CD4-positive, alpha-beta memory T cell (primary cell): ENCODE measurements around the gene SPAG7. TPM values are rescaled to one million over a fixed set of nuclear protein-coding genes. Genes with fewer than 3 reads are reported as not detected.

Experiments
- CTCF ChIA-PET: fragments of 350-600 bp; sonication (Branson Sonifier 250); formaldehyde crosslinking; loops from one replicate; lab custom pipeline; 2021; ENCODE audit warnings: inconsistent platforms; ENCODE audit not compliant: partially characterized antibody; lab: Charles Lee
- POLR2A ChIA-PET: fragments of 350-600 bp; sonication (Branson Sonifier 250); formaldehyde crosslinking; loops from one replicate; lab custom pipeline; 2021; ENCODE audit not compliant: partially characterized antibody; lab: Charles Lee
- DNase-seq, 5 donors: peaks; one replicate each; pipeline versions ENCODE4 v3.0.0 to v3.0.0-alpha.2; 2020 to 2022; ENCODE audit warnings: mixed read lengths in 1 of 5
- H3K27ac ChIP-seq: one replicate; pipeline ENCODE4 v1.7.0; 2013; ENCODE audit warnings: low read depth, low read length
- H3K27me3 ChIP-seq: 2 replicates; pipeline ENCODE4 v1.7.0; 2013; ENCODE audit warnings: mild to moderate bottlenecking, low read length, moderate library complexity; ENCODE audit not compliant: insufficient read depth
- H3K36me3 ChIP-seq: 2 replicates; pipeline ENCODE4 v1.7.0; 2013; ENCODE audit warnings: mild to moderate bottlenecking, low read length, moderate library complexity; ENCODE audit not compliant: insufficient read depth
- H3K4me1 ChIP-seq: 2 replicates; pipeline ENCODE4 v1.7.0; 2013; ENCODE audit warnings: mild to moderate bottlenecking, low read length, moderate library complexity; ENCODE audit not compliant: insufficient read depth
- H3K4me3 ChIP-seq, 2 donors: one replicate each; pipeline ENCODE4 v1.7.0; 2013; ENCODE audit warnings: low read length in 2 of 2, mild to moderate bottlenecking in 1 of 2
- H3K9me3 ChIP-seq, 2 donors: one replicate each; pipeline ENCODE4 v1.7.0; 2013; ENCODE audit warnings: low read length in 2 of 2, control low read depth in 1 of 2; ENCODE audit not compliant: control insufficient read depth in 1 of 2
- H3K27ac Mint-ChIP-seq, 7 donors: one replicate each; pipeline ENCODE4 v1.8.0; 2020 to 2021; ENCODE audit warnings: mixed read lengths in 7 of 7, mild to moderate bottlenecking in 6 of 7, inconsistent platforms in 3 of 7, moderate library complexity in 3 of 7
- H3K27me3 Mint-ChIP-seq, 2 donors: one replicate each; pipeline ENCODE4 v1.8.0; 2020 to 2021; ENCODE audit warnings: mixed read lengths in 2 of 2
- H3K36me3 Mint-ChIP-seq, 2 donors: one replicate each; pipeline ENCODE4 v1.8.0; 2020 to 2021; ENCODE audit warnings: mixed read lengths in 2 of 2, inconsistent platforms in 1 of 2, mild to moderate bottlenecking in 1 of 2
- H3K4me1 Mint-ChIP-seq, 4 donors: one replicate each; pipeline ENCODE4 v1.8.0; 2020 to 2021; ENCODE audit warnings: mixed read lengths in 4 of 4, mild to moderate bottlenecking in 1 of 4
- H3K4me3 Mint-ChIP-seq, 8 donors: one replicate each; pipeline ENCODE4 v1.8.0; 2020 to 2021; ENCODE audit warnings: mixed read lengths in 8 of 8, mild to moderate bottlenecking in 7 of 8, moderate library complexity in 6 of 8, inconsistent platforms in 3 of 8
- H3K9me3 Mint-ChIP-seq, 8 donors: one replicate each; pipeline ENCODE4 v1.8.0; 2020 to 2021; ENCODE audit warnings: mixed read lengths in 8 of 8, mild to moderate bottlenecking in 5 of 8, inconsistent platforms in 3 of 8, moderate library complexity in 1 of 8
- intact Hi-C: fragments of 100-400 bp; cut with micrococcal nuclease; formaldehyde crosslinking; loops from one replicate; pipeline ENCODE4 v1.15.1; 2023
- polyA plus RNA-seq, 2 donors: library from polyadenylated mRNA; unstranded; fragments of 300-500 nt; fragmentation: Illumina TruSeq; gene quantifications; one replicate each; pipeline ENCODE4 v1.2.3, GENCODE V29; 2021
- total RNA-seq, 2 experiments: library from RNA; stranded (reverse); gene quantifications; one replicate each; pipeline ENCODE4 v1.2.3, GENCODE V29; 2021

SPAG7 gene
- total and polyA plus RNA-seq, 4 experiments from 2014 or later: 36.7 to 133 (median 66.2) TPM

GRCh38 chr17:4937553-4937952 is 30.1 kb downstream of the SPAG7 start:
- H3K4me1 ChIP-seq: peaks cover 42% of the 10 kb centered on the region
- Mint-ChIP-seq H3K9me3 (peaks cover 0 to 4% (median 0%) of the 10 kb centered on the region in 8 donors), H3K4me1 (peaks cover 37 to 63% (median 48%) of the 10 kb centered on the region in 4 donors), H3K27me3 (no peaks in the 10 kb centered on the region), H3K27ac (no peak overlapping the region), H3K36me3 (peaks cover 18 to 32% of the 10 kb centered on the region in 2 donors), H3K4me3 (peak overlapping the region in 6 of 8 donors; percentile 41 to 96 (median 60))
- H3K36me3 ChIP-seq: peaks cover 16% of the 10 kb centered on the region
- no peak overlapping the region for H3K27ac ChIP-seq
- H3K27me3 ChIP-seq: no peaks in the 10 kb centered on the region
- ChIA-PET POLR2A (interaction anchor here (1.0 to 25.3 kb wide), 3 partner anchors 12 to 59 kb away, joined by 3 to 973 read pairs (median 215); partner anchors contain the start of genes ENO3, INCA1, PFN1 and SPAG7), CTCF (no interaction called here)
- intact Hi-C loops: no loop called here
- no peak for DNase-seq
- no peak overlapping the region for H3K4me3 ChIP-seq
- H3K9me3 ChIP-seq: no peaks in the 10 kb centered on the region

- peaks cover 8 to 24% of the 10 kb centered on the region in 2 donors for H3K36me3 Mint-ChIP-seq
- Histone ChIP-seq H3K36me3 (peaks cover 13% of the 10 kb centered on the region), H3K4me1 (peaks cover 31% of the 10 kb centered on the region), H3K27me3 (no peaks in the 10 kb centered on the region), H3K9me3 (no peaks in the 10 kb centered on the region), H3K27ac (no peak overlapping the region), H3K4me3 (no peak overlapping the region)
- H3K4me1 Mint-ChIP-seq: peaks cover 27 to 55% (median 37%) of the 10 kb centered on the region in 4 donors
- POLR2A ChIA-PET: interaction anchor here (1.1 to 25.3 kb wide), 4 partner anchors 9 to 32 kb away, joined by 3 to 973 read pairs (median 110); partner anchors contain the start of genes ENO3, PFN1 and SPAG7
- no peaks in the 10 kb centered on the region for H3K27me3 Mint-ChIP-seq
- CTCF ChIA-PET: no interaction called here
- intact Hi-C loops: no loop called here
- H3K9me3 Mint-ChIP-seq: peaks cover 0 to 4% (median 0%) of the 10 kb centered on the region in 8 donors
- no peak for DNase-seq
- H3K4me3 Mint-ChIP-seq: peak overlapping the region in 1 of 8 donors; percentile 1
- peak overlapping the region in 3 of 7 donors; percentile 59 to 81 (median 74) for H3K27ac Mint-ChIP-seq
These were observed 31.2 kb downstream of the SPAG7 start for GRCh38 chr17:4936436-4936835.

- Mint-ChIP-seq H3K4me1 (peaks cover 24 to 55% (median 33%) of the 10 kb centered on the region in 4 donors), H3K27ac (no peak overlapping the region), H3K4me3 (no peak overlapping the region), H3K27me3 (no peaks in the 10 kb centered on the region), H3K9me3 (peaks cover 0 to 4% (median 0%) of the 10 kb centered on the region in 8 donors), H3K36me3 (peaks cover 7 to 24% of the 10 kb centered on the region in 2 donors)
- H3K4me3 ChIP-seq: no peak overlapping the region
- ChIA-PET POLR2A (interaction anchor here (0.6 to 25.3 kb wide), 4 partner anchors 9 to 32 kb away, joined by 3 to 973 read pairs (median 110); partner anchors contain the start of genes ENO3, PFN1 and SPAG7), CTCF (no interaction called here)
- no peak for DNase-seq
- peaks cover 27% of the 10 kb centered on the region for H3K4me1 ChIP-seq
- no peak overlapping the region for H3K27ac ChIP-seq
- peaks cover 13% of the 10 kb centered on the region for H3K36me3 ChIP-seq
- intact Hi-C loops: no loop called here
- no peaks in the 10 kb centered on the region for H3K27me3 ChIP-seq
- no peaks in the 10 kb centered on the region for H3K9me3 ChIP-seq
These were observed 32.0 kb downstream of the SPAG7 start for GRCh38 chr17:4935650-4936049.

GRCh38 chr17:4934173-4934979 is 33.2 kb downstream of the SPAG7 start:
- no peak overlapping the region for H3K27ac ChIP-seq
- H3K27me3 ChIP-seq: no peaks in the 10 kb centered on the region
- no peak overlapping the region for H3K4me3 ChIP-seq
- intact Hi-C loops: loop anchor here (5.0 kb wide), 1 partner anchor 33 kb away; the partner anchor contains the start of gene SPAG7
- Mint-ChIP-seq H3K4me3 (peak overlapping the region in 5 of 8 donors; percentile 8 to 65 (median 55)), H3K36me3 (peaks cover 9 to 20% of the 10 kb centered on the region in 2 donors), H3K9me3 (peaks cover 0 to 2% (median 0%) of the 10 kb centered on the region in 8 donors), H3K27ac (peak overlapping the region in 5 of 7 donors; percentile 41 to 86 (median 57)), H3K4me1 (peaks cover 23 to 50% (median 33%) of the 10 kb centered on the region in 4 donors), H3K27me3 (no peaks in the 10 kb centered on the region)
- H3K36me3 ChIP-seq: peaks cover 13% of the 10 kb centered on the region
- H3K4me1 ChIP-seq: peaks cover 26% of the 10 kb centered on the region
- ChIA-PET POLR2A (interaction anchor here (0.7 to 25.3 kb wide), 7 partner anchors 9 to 35 kb away, joined by 3 to 973 read pairs (median 4); partner anchors contain the start of genes C17orf107, PFN1 and SPAG7), CTCF (interaction anchor here (1.2 kb wide), 1 partner anchor 25 kb away, joined by 5 read pairs; no protein-coding TSS in a partner anchor)
- no peaks in the 10 kb centered on the region for H3K9me3 ChIP-seq
- peak in 1 of 5 donors; percentile 23 for DNase-seq

- Mint-ChIP-seq H3K36me3 (peaks cover 13 to 16% of the 10 kb centered on the region in 2 donors), H3K4me1 (peaks cover 18 to 42% (median 26%) of the 10 kb centered on the region in 4 donors), H3K9me3 (peaks cover 0 to 2% (median 0%) of the 10 kb centered on the region in 8 donors), H3K27me3 (no peaks in the 10 kb centered on the region), H3K27ac (peak overlapping the region in 4 of 7 donors; percentile 31 to 86 (median 53)), H3K4me3 (peak overlapping the region in 2 of 8 donors; percentile 6 to 55)
- H3K4me3 ChIP-seq: no peak overlapping the region
- no peaks in the 10 kb centered on the region for H3K9me3 ChIP-seq
- no peak overlapping the region for H3K27ac ChIP-seq
- no peaks in the 10 kb centered on the region for H3K27me3 ChIP-seq
- CTCF ChIA-PET: interaction anchor here (1.2 kb wide), 1 partner anchor 25 kb away, joined by 5 read pairs; no protein-coding TSS in a partner anchor
- H3K36me3 ChIP-seq: peaks cover 13% of the 10 kb centered on the region
- intact Hi-C loops: loop anchor here (5.0 kb wide), 1 partner anchor 34 kb away; the partner anchor contains the start of gene SPAG7
- no peak for DNase-seq
- peaks cover 18% of the 10 kb centered on the region for H3K4me1 ChIP-seq
- POLR2A ChIA-PET: interaction anchor here (0.8 to 25.3 kb wide), 6 partner anchors 10 to 34 kb away, joined by 3 to 973 read pairs (median 6); partner anchors contain the start of genes C17orf107, PFN1 and SPAG7
These were observed 34.0 kb downstream of the SPAG7 start for GRCh38 chr17:4933646-4934045.

- Histone ChIP-seq H3K27me3 (no peaks in the 10 kb centered on the region), H3K36me3 (peaks cover 8% of the 10 kb centered on the region), H3K27ac (no peak overlapping the region), H3K4me1 (peaks cover 10% of the 10 kb centered on the region), H3K4me3 (no peak overlapping the region), H3K9me3 (no peaks in the 10 kb centered on the region)
- intact Hi-C loops: loop anchor here (5.0 kb wide), 1 partner anchor 35 kb away; the partner anchor contains the start of gene SPAG7
- Mint-ChIP-seq H3K27me3 (no peaks in the 10 kb centered on the region), H3K27ac (peak overlapping the region in 1 of 7 donors; percentile 24), H3K36me3 (peaks cover 13 to 16% of the 10 kb centered on the region in 2 donors), H3K4me1 (peaks cover 12 to 36% (median 20%) of the 10 kb centered on the region in 4 donors), H3K4me3 (no peak overlapping the region), H3K9me3 (peaks cover 0 to 2% (median 0%) of the 10 kb centered on the region in 8 donors)
- ChIA-PET CTCF (interaction anchor here (0.8 to 1.1 kb wide), 2 partner anchors 23 kb away, joined by 3 to 4 read pairs; no protein-coding TSS in a partner anchor), POLR2A (interaction anchor here (1.1 to 1.7 kb wide), 2 partner anchors 16 to 35 kb away, joined by 4 to 5 read pairs; partner anchors contain the start of genes PFN1 and SPAG7)
- no peak for DNase-seq
These were observed 34.9 kb downstream of the SPAG7 start for GRCh38 chr17:4932756-4933155.
